Effector memory CD8-positive, alpha-beta T cell (primary cell): ENCODE measurements around the gene ADAM22.
A peak's percentile ranks its signal among the peaks of the same experiment; 100 is the strongest.
"Not testable (repeated sequence)": the region's sequence is repeated elsewhere in the genome, so short reads cannot be mapped to it uniquely, and the experiment has no call there.

Experiments
- ATAC-seq: fragments of 150-1000 bp; cut with Tn5 transposase; replicated peaks from 2 replicates; pipeline ENCODE4 v1.10.0; 2021; ENCODE audit warnings: mild to moderate bottlenecking, moderate library complexity
- DNase-seq, 3 experiments: peaks; one replicate each; pipeline ENCODE4 v3.0.0; 2021
- H3K27ac Mint-ChIP-seq, 2 donors: one replicate each; pipeline ENCODE4 v1.8.0; 2022; ENCODE audit warnings: mild to moderate bottlenecking in 2 of 2, mixed read lengths in 2 of 2, moderate library complexity in 2 of 2
- H3K27me3 Mint-ChIP-seq, 2 donors: one replicate each; pipeline ENCODE4 v1.8.0; 2022; ENCODE audit warnings: mixed read lengths in 2 of 2
- H3K36me3 Mint-ChIP-seq: one replicate; pipeline ENCODE4 v1.8.0; 2022; ENCODE audit warnings: mild to moderate bottlenecking, moderate library complexity, mixed read lengths; ENCODE audit not compliant: insufficient read depth
- H3K4me1 Mint-ChIP-seq, 2 donors: one replicate each; pipeline ENCODE4 v1.8.0; 2022; ENCODE audit warnings: low read depth in 2 of 2, mixed read lengths in 2 of 2
- H3K4me3 Mint-ChIP-seq, 2 donors: one replicate each; pipeline ENCODE4 v1.8.0; 2022; ENCODE audit warnings: mild to moderate bottlenecking in 2 of 2, mixed read lengths in 2 of 2, moderate library complexity in 2 of 2
- H3K9me3 Mint-ChIP-seq, 2 donors: one replicate each; pipeline ENCODE4 v1.8.0; 2022; ENCODE audit warnings: mixed read lengths in 2 of 2

The ADAM22 gene

GRCh38 chr7:87933605-87933952 lies 472 bp upstream of the ADAM22 start:
- Mint-ChIP-seq H3K4me3 (peak overlapping the region; percentile 94 to 95), H3K9me3 (no peaks in the 10 kb centered on the region), H3K36me3 (peaks cover 2% of the 10 kb centered on the region), H3K27me3 (no peaks in the 10 kb centered on the region), H3K27ac (peak overlapping the region in 1 of 2 donors; percentile 23), H3K4me1 (peaks cover 8 to 12% of the 10 kb centered on the region in 2 donors)
- ATAC-seq (peak; percentile 28), DNase-seq (no peak)

- peak; percentile 1 for ATAC-seq
- Mint-ChIP-seq H3K36me3 (peaks cover 7% of the 10 kb centered on the region), H3K4me3 (peak overlapping the region; percentile 94 to 95), H3K27me3 (no peaks in the 10 kb centered on the region), H3K27ac (peak overlapping the region; percentile 23 to 90), H3K9me3 (no peaks in the 10 kb centered on the region), H3K4me1 (peaks cover 8 to 17% of the 10 kb centered on the region in 2 donors)
- DNase-seq = peak in 1 of 3 experiments; percentile 12
These were observed 790 bp downstream of the ADAM22 start for GRCh38 chr7:87934699-87935383.

GRCh38 chr7:87935384-87935706 lies 1.3 kb downstream of the ADAM22 start:
- H3K27me3 Mint-ChIP-seq = no peaks in the 10 kb centered on the region
- peak overlapping the region in 1 of 2 donors; percentile 90 for H3K27ac Mint-ChIP-seq
- ATAC-seq (no peak), DNase-seq (no peak)
- peaks cover 7% of the 10 kb centered on the region for H3K36me3 Mint-ChIP-seq
- peaks cover 8 to 17% of the 10 kb centered on the region in 2 donors for H3K4me1 Mint-ChIP-seq
- no peaks in the 10 kb centered on the region for H3K9me3 Mint-ChIP-seq
- H3K4me3 Mint-ChIP-seq = peak overlapping the region; percentile 94 to 95

- ATAC-seq (no peak), DNase-seq (no peak)
- peaks cover 4% of the 10 kb centered on the region for H3K36me3 Mint-ChIP-seq
- H3K27me3 Mint-ChIP-seq = no peaks in the 10 kb centered on the region
- no peak overlapping the region for H3K4me3 Mint-ChIP-seq
- no peak overlapping the region for H3K27ac Mint-ChIP-seq
- H3K4me1 Mint-ChIP-seq = peaks cover 6 to 16% of the 10 kb centered on the region in 2 donors
- H3K9me3 Mint-ChIP-seq = no peaks in the 10 kb centered on the region
These were observed 7.1 kb downstream of the ADAM22 start for GRCh38 chr7:87941138-87941537.

- H3K4me3 Mint-ChIP-seq = no peak overlapping the region
- H3K36me3 Mint-ChIP-seq = no peaks in the 10 kb centered on the region
- ATAC-seq (no peak), DNase-seq (no peak)
- H3K27me3 Mint-ChIP-seq = no peaks in the 10 kb centered on the region
- H3K9me3 Mint-ChIP-seq = no peaks in the 10 kb centered on the region
- no peak overlapping the region for H3K27ac Mint-ChIP-seq
- peaks cover 4 to 11% of the 10 kb centered on the region in 2 donors for H3K4me1 Mint-ChIP-seq
These were observed 10.5 kb downstream of the ADAM22 start for GRCh38 chr7:87944547-87944946.

- ATAC-seq = not testable (repeated sequence)
These were observed 11.9 kb downstream of the ADAM22 start for GRCh38 chr7:87945926-87946325.

GRCh38 chr7:87948371-87948770 lies 14.3 kb downstream of the ADAM22 start:
- ATAC-seq (no peak), DNase-seq (no peak)
- H3K9me3 Mint-ChIP-seq = no peaks in the 10 kb centered on the region
- no peak overlapping the region for H3K4me3 Mint-ChIP-seq
- no peaks in the 10 kb centered on the region for H3K36me3 Mint-ChIP-seq
- H3K27me3 Mint-ChIP-seq = no peaks in the 10 kb centered on the region
- H3K4me1 Mint-ChIP-seq = peaks cover 4 to 7% of the 10 kb centered on the region in 2 donors
- no peak overlapping the region for H3K27ac Mint-ChIP-seq

More at GRCh38 chr7:87945926-87946325, 11.9 kb downstream of the ADAM22 start:
- H3K27me3 Mint-ChIP-seq, DNase-seq, H3K27ac Mint-ChIP-seq, H3K4me3 Mint-ChIP-seq, H3K9me3 Mint-ChIP-seq, H3K36me3 Mint-ChIP-seq: not testable (repeated sequence)
- peaks cover 4 to 11% of the 10 kb centered on the region in 2 donors for H3K4me1 Mint-ChIP-seq

GRCh38 chr7:87959336-87959735 lies 25.3 kb downstream of the ADAM22 start:
- no peak overlapping the region for H3K27ac Mint-ChIP-seq
- no peaks in the 10 kb centered on the region for H3K9me3 Mint-ChIP-seq
- no peak overlapping the region for H3K4me3 Mint-ChIP-seq
- H3K4me1 Mint-ChIP-seq = peaks cover 0 to 3% of the 10 kb centered on the region in 2 donors
- H3K27me3 Mint-ChIP-seq = no peaks in the 10 kb centered on the region
- no peak for DNase-seq
- no peaks in the 10 kb centered on the region for H3K36me3 Mint-ChIP-seq
- no peak for ATAC-seq

- no peak overlapping the region for H3K27ac Mint-ChIP-seq
- H3K9me3 Mint-ChIP-seq = no peaks in the 10 kb centered on the region
These were observed 26.2 kb downstream of the ADAM22 start for GRCh38 chr7:87960239-87960638.

GRCh38 chr7:87961754-87962153 lies 27.7 kb downstream of the ADAM22 start:
- H3K36me3 Mint-ChIP-seq = no peaks in the 10 kb centered on the region
- no peak overlapping the region for H3K4me3 Mint-ChIP-seq
- H3K27ac Mint-ChIP-seq = no peak overlapping the region
- no peaks in the 10 kb centered on the region for H3K27me3 Mint-ChIP-seq
- H3K4me1 Mint-ChIP-seq = peaks cover 0 to 3% of the 10 kb centered on the region in 2 donors
- DNase-seq (no peak), ATAC-seq (no peak)
- no peaks in the 10 kb centered on the region for H3K9me3 Mint-ChIP-seq

More at GRCh38 chr7:87960239-87960638, 26.2 kb downstream of the ADAM22 start:
- Mint-ChIP-seq H3K4me3 (no peak overlapping the region), H3K27me3 (no peaks in the 10 kb centered on the region), H3K4me1 (peaks cover 0 to 3% of the 10 kb centered on the region in 2 donors), H3K36me3 (no peaks in the 10 kb centered on the region)
- no peak for ATAC-seq
- no peak for DNase-seq

GRCh38 chr7:87966271-87966670 lies 32.2 kb downstream of the ADAM22 start:
- Mint-ChIP-seq H3K36me3 (no peaks in the 10 kb centered on the region), H3K27me3 (no peaks in the 10 kb centered on the region), H3K4me1 (no peaks in the 10 kb centered on the region), H3K9me3 (no peaks in the 10 kb centered on the region), H3K27ac (no peak overlapping the region), H3K4me3 (no peak overlapping the region)
- DNase-seq (no peak), ATAC-seq (no peak)

- DNase-seq = no peak
- H3K27me3 Mint-ChIP-seq = no peaks in the 10 kb centered on the region
- H3K27ac Mint-ChIP-seq = peak overlapping the region in 1 of 2 donors; percentile 35
- no peaks in the 10 kb centered on the region for H3K36me3 Mint-ChIP-seq
- no peak overlapping the region for H3K4me3 Mint-ChIP-seq
- H3K4me1 Mint-ChIP-seq = no peaks in the 10 kb centered on the region
- no peak for ATAC-seq
- peaks cover 0 to 2% of the 10 kb centered on the region in 2 donors for H3K9me3 Mint-ChIP-seq
These were observed 34.0 kb downstream of the ADAM22 start for GRCh38 chr7:87968021-87968420.

GRCh38 chr7:87982116-87982515 lies 48.1 kb downstream of the ADAM22 start:
- no peak for ATAC-seq
- Mint-ChIP-seq H3K4me1 (peaks cover 0 to under 1% of the 10 kb centered on the region in 2 donors), H3K9me3 (no peaks in the 10 kb centered on the region), H3K36me3 (no peaks in the 10 kb centered on the region), H3K27ac (no peak overlapping the region), H3K27me3 (no peaks in the 10 kb centered on the region), H3K4me3 (no peak overlapping the region)
- no peak for DNase-seq

GRCh38 chr7:87984088-87984487 lies 50.0 kb downstream of the ADAM22 start:
- Mint-ChIP-seq H3K4me3 (no peak overlapping the region), H3K36me3 (no peaks in the 10 kb centered on the region), H3K27me3 (no peaks in the 10 kb centered on the region), H3K27ac (no peak overlapping the region), H3K9me3 (no peaks in the 10 kb centered on the region), H3K4me1 (no peaks in the 10 kb centered on the region)
- ATAC-seq (no peak), DNase-seq (no peak)
